Effector CD4-positive, alpha-beta T cell (primary cell): Measurements from ENCODE around the gene PYGM.
A peak's percentile ranks its signal among the peaks of the same experiment; 100 is the strongest.

Experiments
- DNase-seq: peaks from one replicate; pipeline ENCODE4 v3.0.0-alpha.2; 2020

PYGM gene

DNA sequence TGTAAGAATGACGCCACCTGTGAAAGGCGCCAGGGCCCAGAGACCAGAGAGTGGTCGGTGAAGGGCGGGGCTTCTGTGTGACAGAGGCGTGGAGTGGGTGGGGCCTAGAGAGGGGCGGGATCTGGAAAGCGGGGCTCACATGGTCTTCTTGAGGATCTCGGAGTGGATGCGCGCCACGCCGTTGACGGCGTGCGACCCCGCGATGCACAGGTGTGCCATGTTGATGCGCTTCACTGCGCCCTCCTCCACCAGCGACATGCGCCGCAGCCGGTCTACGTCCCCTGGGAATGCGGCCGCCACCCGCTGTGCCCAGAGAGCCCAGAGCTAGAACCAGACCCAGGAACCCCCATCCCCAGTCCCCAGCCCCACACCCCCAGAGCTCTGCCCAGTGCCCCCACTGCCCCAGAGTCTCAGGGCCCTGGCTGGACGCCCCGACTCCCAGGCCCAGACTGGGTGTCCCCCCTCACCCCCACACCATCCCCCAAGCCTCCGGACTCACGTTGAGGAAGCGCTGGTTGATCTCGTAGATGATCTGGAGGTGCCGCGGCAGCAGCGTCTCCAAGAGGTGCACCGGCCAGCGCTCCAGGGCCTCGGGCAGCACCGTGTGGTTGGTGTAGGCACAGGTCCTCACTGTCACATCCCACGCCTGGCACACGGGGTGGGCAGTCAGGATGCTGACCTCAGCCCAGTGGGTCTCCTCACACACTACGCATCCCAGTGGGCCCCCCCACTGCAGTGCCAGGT lies 6.2 kb downstream of the PYGM start:
- no peak for DNase-seq

DNA sequence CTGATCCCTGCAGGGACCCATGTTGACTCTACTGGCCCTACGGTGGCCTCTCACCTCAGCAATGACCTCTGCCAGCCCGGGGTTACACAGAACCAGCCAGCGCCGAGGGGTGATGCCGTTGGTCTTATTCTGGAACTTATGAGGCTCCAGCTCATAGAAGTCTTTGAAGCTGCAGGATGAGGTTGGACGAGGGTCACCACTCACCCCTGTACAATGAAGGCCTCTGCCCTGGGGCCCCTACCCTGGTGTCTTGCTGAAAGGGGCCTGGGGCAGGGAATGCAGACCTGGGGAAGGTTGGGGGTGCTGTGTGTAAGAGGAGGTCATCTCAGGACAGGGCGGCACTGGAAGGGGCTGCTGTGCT lies 6.8 kb downstream of the PYGM start:
- DNase-seq, result no peak

DNA sequence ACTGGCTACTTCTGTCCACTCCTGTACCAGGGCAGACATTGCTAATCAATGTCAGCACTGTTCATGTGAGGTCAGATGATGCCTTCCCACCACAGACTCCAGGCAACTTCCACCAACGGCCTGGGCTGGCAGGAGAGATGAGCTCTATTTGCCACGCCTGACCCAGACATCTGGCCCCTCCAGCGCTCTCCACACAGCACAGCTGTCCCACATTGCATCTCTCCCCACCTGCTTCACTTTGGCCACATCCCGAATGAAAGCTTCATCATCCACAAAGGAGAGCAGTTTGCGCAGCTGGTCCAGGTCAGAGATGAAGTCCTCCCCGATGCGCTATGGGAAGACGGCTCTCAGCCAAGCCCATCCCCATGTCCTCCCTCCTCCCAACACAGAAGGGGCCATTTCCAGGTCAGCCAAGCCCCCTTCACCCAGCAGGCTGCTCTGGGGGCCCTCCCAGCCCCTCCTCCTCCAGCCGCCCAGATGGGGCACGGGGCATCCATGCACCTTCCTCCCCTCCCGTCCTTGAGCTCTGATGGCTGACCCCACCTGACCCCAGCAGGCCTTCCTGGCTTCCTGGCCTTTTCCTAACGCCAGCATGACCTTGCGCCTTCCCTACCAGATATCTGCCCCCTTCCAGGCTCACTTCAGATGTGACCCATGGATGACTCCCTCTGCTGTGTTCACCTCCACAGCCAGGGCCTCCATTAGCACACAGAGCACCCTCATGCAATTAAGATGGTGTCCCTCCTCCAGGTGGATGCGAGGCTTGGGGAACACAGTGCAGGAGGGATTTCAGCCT lies 7.4 kb downstream of the PYGM start:
- DNase-seq, result no peak

DNA sequence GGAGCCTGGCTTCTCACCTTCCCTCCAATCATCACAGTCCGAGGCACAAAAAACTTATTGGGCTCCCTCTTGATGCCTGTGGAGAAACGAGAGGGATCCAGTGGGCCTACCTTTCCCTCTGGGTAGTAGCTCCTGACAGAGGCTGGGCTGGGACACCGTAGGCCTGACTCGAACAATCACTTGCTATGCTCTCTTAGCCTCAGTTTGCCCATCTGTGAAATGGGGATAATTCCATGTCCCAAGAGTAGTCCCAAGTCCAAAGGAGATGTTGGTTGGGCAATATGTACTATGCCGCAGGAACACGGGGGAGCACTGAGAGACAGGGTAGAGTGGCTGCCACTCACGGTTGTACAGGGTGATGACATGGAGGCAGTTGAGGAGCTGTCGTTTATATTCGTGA lies 8.2 kb downstream of the PYGM start:
- DNase-seq, result no peak

- no peak for DNase-seq
These were observed 8.6 kb downstream of the PYGM start for GRCh38 chr11:64751136-64751535.

- no peak for DNase-seq
These were observed 9.3 kb downstream of the PYGM start for GRCh38 chr11:64750361-64751054.

DNA sequence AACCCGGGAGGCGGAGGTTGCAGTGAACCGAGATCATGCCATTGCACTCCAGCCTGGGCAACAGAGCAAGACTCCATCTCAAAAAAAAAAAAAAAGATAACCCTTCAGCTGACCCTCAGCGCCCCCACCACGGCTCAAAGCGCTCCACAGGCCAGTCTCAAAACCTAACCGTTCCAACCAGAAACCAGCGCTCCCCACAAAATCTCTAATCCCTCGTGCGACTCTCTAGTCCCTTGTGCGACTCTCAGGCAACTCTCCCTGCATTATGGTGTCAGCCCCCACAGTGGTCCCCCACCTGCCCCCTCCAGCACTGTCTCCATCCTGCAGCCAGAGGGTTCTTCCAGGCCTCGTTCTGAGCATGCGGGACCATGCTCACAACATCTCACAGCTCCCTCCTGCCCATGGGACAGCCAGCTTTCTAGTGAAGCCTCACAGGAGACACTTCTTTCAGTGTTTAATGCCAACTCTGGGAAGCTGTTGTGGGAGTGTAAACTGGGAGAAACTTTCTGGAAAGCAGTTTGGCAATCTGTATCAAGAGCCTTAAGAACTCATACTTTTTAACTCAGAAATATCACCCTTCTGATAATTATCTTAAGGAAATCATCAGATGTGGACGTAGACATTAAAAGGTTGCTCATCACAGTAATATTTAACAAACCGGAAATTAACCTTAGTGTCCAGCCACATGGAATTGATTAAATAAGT lies 11.7 kb downstream of the PYGM start:
- DNase-seq, result no peak

GRCh38 chr11:64746486-64746885 lies 13.3 kb downstream of the PYGM start:
- no peak for DNase-seq

DNA sequence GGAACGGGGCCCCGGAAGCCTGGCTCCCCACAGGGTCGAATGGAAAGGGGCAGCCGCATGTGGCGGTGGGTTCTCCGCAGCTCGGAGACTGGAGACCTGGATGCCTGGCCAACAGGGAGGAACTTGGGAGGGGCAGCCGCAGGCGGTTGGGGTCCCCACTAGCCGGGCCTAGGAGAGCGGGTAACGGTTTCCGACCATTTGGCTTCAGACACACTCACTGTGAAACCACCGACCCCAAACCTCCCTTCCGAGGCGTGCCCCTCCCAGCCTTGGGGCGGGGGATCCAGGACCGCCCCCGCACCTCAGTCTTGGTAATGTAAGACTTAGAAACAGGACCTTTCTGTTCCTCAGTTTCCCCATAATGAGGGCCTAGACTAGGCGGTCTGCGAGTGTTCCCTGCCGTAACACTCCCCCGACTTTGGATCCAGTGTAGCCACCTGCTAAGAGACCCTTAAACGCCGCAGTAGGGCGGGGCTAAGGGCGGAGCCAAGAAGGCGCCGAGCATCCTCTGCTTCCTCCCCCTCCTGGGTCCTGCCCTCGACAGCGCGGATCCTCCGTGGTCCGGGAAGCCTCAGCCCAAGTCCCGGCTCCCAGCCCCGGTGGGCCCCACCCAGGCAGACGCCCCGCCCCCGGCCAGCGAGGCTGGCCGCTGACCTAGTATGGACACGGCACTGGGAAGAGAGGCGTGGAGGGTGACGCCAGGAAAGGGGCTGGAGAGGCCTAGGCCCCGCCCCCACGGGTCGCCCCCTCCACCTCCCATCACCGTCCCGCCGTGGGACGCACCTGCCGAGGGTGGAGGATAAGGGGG lies 14.0 kb downstream of the PYGM start:
- peak; percentile 73 for DNase-seq

GRCh38 chr11:64745189-64745520 lies 14.6 kb downstream of the PYGM start:
- DNase-seq, result peak; percentile 74

DNA sequence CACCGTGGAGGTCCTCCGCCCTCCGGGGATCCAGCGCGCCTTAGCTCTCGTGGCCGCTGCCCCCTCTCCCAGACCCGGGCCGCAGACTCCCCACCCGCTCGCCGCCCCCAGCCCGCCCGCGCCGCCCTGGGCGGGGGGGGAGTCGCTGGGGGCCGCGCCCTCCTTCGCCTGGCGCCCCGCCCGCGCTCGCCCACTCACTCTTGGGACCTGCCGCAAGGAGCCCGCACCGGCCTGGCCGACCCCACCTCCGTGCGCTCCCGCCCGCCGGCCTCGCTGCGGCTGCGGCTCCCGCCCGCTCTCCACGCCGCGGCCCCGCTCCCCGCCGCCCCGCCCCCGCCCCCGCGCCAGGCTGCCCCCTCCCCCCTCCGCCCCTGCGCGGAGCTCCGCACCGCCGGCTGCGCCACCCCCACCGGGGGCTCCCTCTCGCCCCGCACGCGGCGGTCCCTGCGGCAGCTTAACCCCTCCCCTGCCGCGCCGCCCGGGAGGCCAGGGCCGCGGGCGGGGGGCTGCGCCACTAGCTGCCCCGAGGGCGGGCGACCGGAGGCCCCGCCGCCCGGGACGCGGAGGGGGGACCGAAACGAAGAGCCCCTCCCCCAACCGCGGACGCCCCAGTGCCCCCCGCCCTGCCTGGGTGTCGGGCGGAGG lies 15.1 kb downstream of the PYGM start:
- DNase-seq, result peak; percentile 27

DNA sequence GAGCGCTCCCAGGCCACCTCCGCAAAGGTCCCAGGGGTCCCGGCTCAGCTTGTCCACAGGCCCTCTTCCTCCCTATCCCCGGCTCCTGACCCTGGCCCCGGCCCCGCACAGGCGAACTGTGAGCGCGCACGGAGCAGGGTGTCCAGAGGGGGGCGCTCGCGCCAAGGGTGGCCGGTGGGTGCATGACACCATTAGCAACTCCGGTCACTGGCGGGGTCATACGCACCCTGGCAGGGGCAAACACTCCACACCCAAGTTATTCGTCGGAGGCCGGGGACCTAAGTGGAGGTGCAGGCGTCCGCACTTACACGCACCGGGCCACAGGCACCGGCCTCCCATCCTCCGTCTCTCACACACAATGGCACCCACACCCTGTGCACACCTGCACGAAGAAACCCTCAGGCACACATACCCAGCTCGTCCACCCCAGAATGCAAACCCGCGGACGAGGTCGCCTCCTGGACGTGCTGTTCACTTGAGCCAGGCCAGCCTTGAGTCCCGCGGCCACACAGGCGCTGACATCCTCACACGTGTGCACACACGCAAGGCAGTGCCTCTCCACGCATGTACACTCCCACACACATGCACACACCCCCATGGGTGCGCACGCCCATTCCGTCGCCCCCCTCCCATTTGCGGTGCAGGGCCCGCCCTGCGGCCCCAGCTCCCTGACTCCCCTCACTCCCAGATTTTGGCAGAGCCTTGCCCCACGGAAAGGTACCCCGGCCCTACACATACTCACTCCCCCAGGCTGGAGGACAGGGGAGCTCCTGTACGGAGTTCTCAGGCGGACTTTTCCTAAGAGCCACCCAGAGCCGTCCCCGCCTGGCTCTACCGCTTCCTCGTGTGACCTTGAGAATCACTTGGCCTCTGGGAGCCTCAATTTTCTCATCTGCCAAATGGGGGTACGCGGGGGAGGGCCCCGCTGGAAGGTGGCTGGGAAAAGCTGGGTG lies 15.9 kb downstream of the PYGM start, which contains the start of gene RASGRP2:
Gene RASGRP2, minus strand, starts transcription at position 552 of the 953 bp plus-strand sequence. CDS start 1,276 bp downstream, outside the sequence.
- DNase-seq, result peak; percentile 83

DNA sequence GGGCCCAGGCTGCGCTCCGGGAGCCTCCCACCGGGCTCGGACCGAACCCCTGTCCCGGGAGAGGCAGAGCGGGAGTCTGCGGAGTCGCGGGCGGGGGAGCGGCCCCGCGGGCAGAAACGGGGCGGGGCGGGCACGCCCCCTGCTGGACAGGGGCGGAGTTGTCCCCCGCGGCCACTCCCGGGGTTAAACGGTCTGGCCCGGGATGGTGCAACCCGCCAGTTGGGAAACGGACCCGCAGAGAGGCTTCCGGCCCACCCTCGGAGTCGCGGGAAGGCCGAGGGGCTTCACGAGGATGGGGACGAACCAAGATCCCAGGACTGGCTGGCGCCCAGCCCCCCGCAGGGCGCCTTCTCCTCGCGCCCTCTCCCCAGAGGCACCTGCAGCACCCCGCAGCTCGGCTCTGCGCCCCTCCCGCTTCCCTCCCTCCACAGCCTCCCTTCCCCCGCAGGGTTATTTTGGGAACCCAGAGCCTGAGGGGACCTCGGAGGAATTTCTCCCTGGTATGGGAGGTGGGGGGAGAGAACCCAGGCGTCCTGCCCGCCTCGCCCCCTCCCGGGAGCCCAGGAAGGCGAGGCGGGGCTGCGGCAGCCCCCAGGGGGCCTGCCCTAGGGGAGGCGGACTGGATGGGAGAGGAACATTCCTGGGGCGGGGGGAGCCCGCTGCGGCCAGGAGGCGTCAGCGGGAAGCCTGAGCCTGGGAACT lies 16.7 kb downstream of the PYGM start:
- DNase-seq, result peak; percentile 66

- DNase-seq, result no peak
These were observed 17.5 kb downstream of the PYGM start for GRCh38 chr11:64742087-64742888.

- DNase-seq, result no peak
These were observed 18.2 kb downstream of the PYGM start for GRCh38 chr11:64741375-64742086.

DNA sequence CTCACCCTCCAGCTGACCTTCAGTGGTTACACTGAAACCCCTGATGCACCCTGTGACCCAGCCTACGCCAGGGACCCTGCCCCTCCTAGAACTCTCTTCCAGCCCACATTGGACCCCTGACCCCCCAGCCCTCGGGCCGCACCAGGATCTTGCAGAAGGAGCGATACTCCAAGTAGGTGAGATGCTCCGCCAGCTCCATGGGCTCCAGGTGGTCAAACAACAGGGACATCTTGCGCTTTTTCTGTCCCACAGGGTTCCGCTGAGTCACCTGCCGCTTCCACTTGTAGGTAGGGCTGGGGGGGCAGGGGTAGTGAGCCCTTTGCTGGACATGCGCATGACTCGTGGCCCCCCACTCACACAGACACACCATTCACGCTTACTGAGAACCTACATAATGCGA lies 19.9 kb downstream of the PYGM start:
- no peak for DNase-seq

GRCh38 chr11:64736654-64737053 lies 23.1 kb downstream of the PYGM start:
- no peak for DNase-seq

GRCh38 chr11:64735725-64736259 lies 24.0 kb downstream of the PYGM start:
- no peak for DNase-seq
